Upper lobe of right lung (tissue), 1 donor: ENCODE data around the gene MYCBP. TPM values are rescaled to one million over a fixed set of nuclear protein-coding genes. Genes with fewer than 3 reads are reported as not detected.

Experiments
- ATAC-seq: fragments of 200-7000 bp; cut with Tn5 transposase; one replicate; pipeline ENCODE4 v1.9.1; 2020; ENCODE audit warnings: mild to moderate bottlenecking, moderate library complexity
- DNase-seq: peaks from one replicate; pipeline ENCODE4 v3.0.0-alpha.2; 2020
- H3K27ac ChIP-seq: fragments of 200-600 bp; one replicate; pipeline ENCODE4 v1.8.0; 2022
- H3K27me3 ChIP-seq: fragments of 200-600 bp; one replicate; pipeline ENCODE4 v1.8.0; 2022; ENCODE audit warnings: mild to moderate bottlenecking
- H3K36me3 ChIP-seq: fragments of 200-600 bp; one replicate; pipeline ENCODE4 v1.8.0; 2022
- H3K4me1 ChIP-seq: fragments of 200-600 bp; one replicate; pipeline ENCODE4 v1.8.0; 2022
- H3K4me3 ChIP-seq: fragments of 200-600 bp; one replicate; pipeline ENCODE4 v1.8.0; 2022; ENCODE audit warnings: mild to moderate bottlenecking
- H3K9me3 ChIP-seq: fragments of 200-600 bp; one replicate; pipeline ENCODE4 v1.8.0; 2022
- intact Hi-C: fragments of 100-400 bp; cut with DNase I; formaldehyde crosslinking; loops from one replicate; pipeline ENCODE4 v1.11.0; 2022
- long read RNA-seq: library from polyadenylated mRNA; unstranded; transcript quantifications from one replicate; pipeline ENCODE4 v2.0.0, GENCODE V29; 2021
- total RNA-seq: library from RNA; stranded (reverse); fragmentation: NEBNext Ultra II Directional; extraction: Animal tissue kit (Norgen Biotek cat#: 25700); gene quantifications from one replicate; pipeline ENCODE4 v1.2.1, GENCODE V29; 2021
- TF ChIP-seq, protein P1 (sequence below): fragments of 200-600 bp; IDR thresholded peaks from one replicate; pipeline ENCODE4 v1.8.0; 2022; ENCODE audit warnings: antibody characterized with exemption
- donor health status: DM: no; HTN: yes; CAD: no; lungs with severe emphysema.

The MYCBP gene, protein sequence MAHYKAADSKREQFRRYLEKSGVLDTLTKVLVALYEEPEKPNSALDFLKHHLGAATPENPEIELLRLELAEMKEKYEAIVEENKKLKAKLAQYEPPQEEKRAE
- 12.9 TPM for total RNA-seq
- long read RNA-seq, transcript MYCBP-201 (5 exons, 2,818 nt): major isoform, 16 of 16 reads
- long read RNA-seq, partial matches to known transcripts: 0 of 16 reads
- long read RNA-seq, other reads (novel, unspliced or antisense): 0 of 16 reads

DNA sequence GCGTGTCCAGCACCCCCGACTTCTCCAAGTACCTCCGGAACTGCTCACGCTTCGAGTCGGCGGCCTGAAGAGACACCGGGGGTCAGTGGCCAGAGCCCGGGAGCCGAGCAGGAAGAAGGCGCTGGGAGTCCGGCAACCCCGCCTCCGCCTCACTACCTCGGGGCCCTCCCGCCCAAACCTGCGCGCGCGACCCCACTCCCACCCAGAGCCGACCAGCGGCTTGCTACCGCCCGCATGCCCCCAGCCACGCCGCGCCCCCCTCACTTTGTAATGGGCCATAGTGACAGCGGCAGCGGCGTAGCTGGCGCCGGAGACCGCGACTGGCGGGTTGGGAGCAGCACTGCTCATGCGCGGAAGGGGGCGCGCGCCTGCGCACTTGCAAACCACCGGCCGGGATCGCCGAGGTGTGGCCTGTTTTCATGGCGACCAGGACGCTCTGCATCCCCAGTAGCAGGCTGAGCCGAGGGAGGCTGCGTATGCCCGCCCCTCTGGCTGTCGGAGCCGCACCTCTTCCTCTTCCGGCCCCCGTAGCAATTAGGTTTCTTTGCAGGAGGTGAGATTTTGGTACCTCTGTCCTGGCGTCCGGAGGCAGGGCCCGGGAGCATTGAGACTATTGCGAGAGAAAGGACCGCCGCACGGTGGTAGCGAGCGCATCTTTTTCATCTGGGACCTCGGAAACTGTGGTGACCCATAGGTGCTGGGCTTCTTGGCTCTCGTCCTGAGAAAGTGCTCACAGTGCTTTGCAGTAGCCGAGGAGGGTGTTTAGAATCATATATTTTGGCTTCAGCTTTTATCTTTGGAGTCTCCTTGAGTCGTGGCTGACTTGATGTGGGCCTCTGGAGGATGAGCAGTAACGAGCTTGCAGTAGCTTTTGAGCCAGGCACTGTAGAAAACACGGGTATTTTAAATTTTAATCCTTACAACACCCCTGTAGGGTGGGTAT lies at the start of gene MYCBP:
Gene MYCBP, minus strand, starts transcription at position 322 of the 943 bp plus-strand sequence. Its CDS starts 43 bp downstream, at position 279.
- no peaks in the 10 kb centered on the region for H3K36me3 ChIP-seq
- H3K9me3 ChIP-seq: no peaks in the 10 kb centered on the region
- peak; percentile 100 for ATAC-seq
- H3K4me3 ChIP-seq: peak within 1 kb of the TSS; percentile 91
- peak; percentile 98 for DNase-seq
- TF ChIP-seq, protein P1, sequence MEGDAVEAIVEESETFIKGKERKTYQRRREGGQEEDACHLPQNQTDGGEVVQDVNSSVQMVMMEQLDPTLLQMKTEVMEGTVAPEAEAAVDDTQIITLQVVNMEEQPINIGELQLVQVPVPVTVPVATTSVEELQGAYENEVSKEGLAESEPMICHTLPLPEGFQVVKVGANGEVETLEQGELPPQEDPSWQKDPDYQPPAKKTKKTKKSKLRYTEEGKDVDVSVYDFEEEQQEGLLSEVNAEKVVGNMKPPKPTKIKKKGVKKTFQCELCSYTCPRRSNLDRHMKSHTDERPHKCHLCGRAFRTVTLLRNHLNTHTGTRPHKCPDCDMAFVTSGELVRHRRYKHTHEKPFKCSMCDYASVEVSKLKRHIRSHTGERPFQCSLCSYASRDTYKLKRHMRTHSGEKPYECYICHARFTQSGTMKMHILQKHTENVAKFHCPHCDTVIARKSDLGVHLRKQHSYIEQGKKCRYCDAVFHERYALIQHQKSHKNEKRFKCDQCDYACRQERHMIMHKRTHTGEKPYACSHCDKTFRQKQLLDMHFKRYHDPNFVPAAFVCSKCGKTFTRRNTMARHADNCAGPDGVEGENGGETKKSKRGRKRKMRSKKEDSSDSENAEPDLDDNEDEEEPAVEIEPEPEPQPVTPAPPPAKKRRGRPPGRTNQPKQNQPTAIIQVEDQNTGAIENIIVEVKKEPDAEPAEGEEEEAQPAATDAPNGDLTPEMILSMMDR: peak; percentile 28
- intact Hi-C loops: no loop called here
- H3K4me1 ChIP-seq: peaks cover 11% of the 10 kb centered on the region
- no peaks in the 10 kb centered on the region for H3K27me3 ChIP-seq
- H3K27ac ChIP-seq: peak within 1 kb of the TSS; percentile 77

DNA sequence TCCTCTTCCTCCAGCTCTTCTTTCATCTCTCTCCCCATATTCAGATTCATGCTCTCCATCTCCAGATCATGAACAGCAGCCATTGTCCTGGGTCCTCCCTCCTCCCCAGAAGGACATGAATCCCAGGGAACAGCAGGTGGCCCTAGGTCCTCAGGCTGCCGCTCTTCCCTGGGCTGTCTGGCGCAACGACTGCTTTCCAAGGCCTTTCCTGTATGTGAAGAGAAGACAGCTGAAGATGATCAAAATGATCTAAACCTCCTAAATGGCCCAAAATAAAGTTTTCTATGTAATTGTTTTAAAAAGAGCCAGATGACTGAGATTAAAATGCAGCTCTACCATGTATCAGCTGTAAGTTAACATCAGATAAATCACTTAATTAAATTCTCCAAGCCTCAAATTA lies 46.0 kb upstream of the MYCBP start:
- TF ChIP-seq, protein P1: no peak
- peak; percentile 53 for ATAC-seq

DNA sequence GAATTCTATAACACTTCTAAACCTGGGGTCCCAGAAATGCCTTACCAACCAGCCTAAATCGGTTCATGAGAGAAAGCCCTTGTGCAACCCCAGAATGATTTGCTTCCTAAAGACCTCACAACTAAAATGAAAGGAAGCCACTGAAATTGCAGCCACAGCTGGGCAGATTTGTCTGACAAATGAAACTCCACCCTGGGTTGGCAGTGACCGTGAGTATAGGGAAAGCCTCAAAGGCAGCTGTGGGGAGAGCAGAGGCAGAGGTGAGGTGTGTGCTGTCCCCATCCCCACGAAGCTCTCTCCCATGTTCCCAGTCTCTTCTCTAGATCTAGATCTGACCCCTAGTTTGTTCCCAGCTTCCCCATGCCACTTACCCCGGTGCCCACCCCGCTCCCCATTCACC lies 45.4 kb upstream of the MYCBP start:
- Histone ChIP-seq H3K27me3 (no peaks in the 10 kb centered on the region), H3K27ac (no peak overlapping the region), H3K9me3 (no peaks in the 10 kb centered on the region), H3K36me3 (no peaks in the 10 kb centered on the region), H3K4me1 (no peaks in the 10 kb centered on the region), H3K4me3 (no peak overlapping the region)
- TF ChIP-seq, protein P1: no peak
- no peak for DNase-seq
- no peak for ATAC-seq
- intact Hi-C loops: no loop called here

More for the DNA sequence above, 46.0 kb upstream of the MYCBP start:
- Histone ChIP-seq H3K4me1 (no peaks in the 10 kb centered on the region), H3K9me3 (no peaks in the 10 kb centered on the region), H3K27ac (no peak overlapping the region), H3K4me3 (no peak overlapping the region), H3K27me3 (no peaks in the 10 kb centered on the region), H3K36me3 (no peaks in the 10 kb centered on the region)
- DNase-seq: no peak
- intact Hi-C loops: no loop called here

DNA sequence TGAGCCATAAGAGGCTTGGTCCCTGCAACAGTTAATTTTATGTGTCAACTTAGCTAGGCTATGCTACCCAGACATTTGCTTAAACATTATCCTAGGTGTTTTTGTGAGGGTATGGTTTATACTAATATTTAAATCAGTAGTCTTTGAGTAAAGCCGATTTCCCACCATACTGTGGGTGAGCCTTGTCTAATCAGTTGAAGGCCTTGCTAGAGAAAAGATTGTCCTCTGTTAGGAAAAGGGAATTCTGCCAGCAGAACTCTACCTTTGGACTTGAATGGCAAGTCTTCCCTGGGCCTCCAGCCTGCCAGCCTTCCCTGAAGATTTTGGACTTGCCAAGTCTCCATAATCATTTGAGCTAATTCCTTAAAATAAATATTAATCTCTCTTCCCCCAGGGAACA lies 44.6 kb upstream of the MYCBP start:
- Histone ChIP-seq H3K27ac (no peak overlapping the region), H3K4me1 (no peaks in the 10 kb centered on the region), H3K36me3 (no peaks in the 10 kb centered on the region), H3K27me3 (no peaks in the 10 kb centered on the region), H3K4me3 (no peak overlapping the region), H3K9me3 (no peaks in the 10 kb centered on the region)
- intact Hi-C loops: no loop called here
- no peak for DNase-seq
- TF ChIP-seq, protein P1: no peak
- no peak for ATAC-seq

DNA sequence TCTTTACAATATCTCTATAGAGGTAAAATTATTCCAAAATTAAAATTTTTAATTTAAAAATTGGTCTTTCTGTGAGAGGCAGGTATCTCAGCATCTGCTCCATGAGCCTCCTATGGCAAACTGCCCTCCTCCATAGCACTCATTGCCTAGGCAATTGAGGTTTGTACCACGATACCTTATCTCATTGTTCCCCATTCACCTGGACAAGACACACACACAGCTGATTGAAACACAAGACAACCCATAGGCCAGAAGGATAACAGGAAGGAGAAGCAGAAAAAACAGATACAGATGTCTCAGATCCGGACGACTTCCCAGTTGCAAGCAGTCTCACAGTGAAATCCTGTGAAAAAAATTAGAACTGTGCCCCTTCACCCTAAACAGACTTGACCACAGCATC lies 44.2 kb upstream of the MYCBP start:
- no peak for DNase-seq
- H3K4me1 ChIP-seq: no peaks in the 10 kb centered on the region
- TF ChIP-seq, protein P1: no peak
- no peak overlapping the region for H3K4me3 ChIP-seq
- no peaks in the 10 kb centered on the region for H3K27me3 ChIP-seq
- no peaks in the 10 kb centered on the region for H3K36me3 ChIP-seq
- no peaks in the 10 kb centered on the region for H3K9me3 ChIP-seq
- no peak overlapping the region for H3K27ac ChIP-seq
- intact Hi-C loops: no loop called here
- no peak for ATAC-seq
